GM06990 (cell line): ENCODE measurements around the gene UST.

ENCODE experiments used
- DNase-seq: peaks from one replicate; pipeline ENCODE4 v3.0.0-alpha.2; 2011; ENCODE audit not compliant: insufficient read length; ENCODE audit errors: extremely low read depth
- H3K27me3 ChIP-seq: replicated peaks from 2 replicates; pipeline ENCODE4 v1.6.0; 2011; ENCODE audit warnings: low read length; ENCODE audit not compliant: control insufficient read depth, insufficient read depth
- H3K36me3 ChIP-seq: 2 replicates; pipeline ENCODE4 v1.5.1; 2011; ENCODE audit warnings: low read length; ENCODE audit not compliant: control insufficient read depth, insufficient read depth
- H3K4me3 ChIP-seq: replicated peaks from 2 replicates; pipeline ENCODE4 v1.5.1; 2011; ENCODE audit warnings: low read depth, mild to moderate bottlenecking, control low read depth, low read length
- TF ChIP-seq, protein P1 (sequence below): IDR thresholded peaks from 2 replicates; pipeline ENCODE4 v1.5.1; 2011; ENCODE audit warnings: low read length, control low read depth, mild to moderate bottlenecking, inconsistent platforms; ENCODE audit not compliant: insufficient read depth, poor library complexity, severe bottlenecking

UST gene

DNA sequence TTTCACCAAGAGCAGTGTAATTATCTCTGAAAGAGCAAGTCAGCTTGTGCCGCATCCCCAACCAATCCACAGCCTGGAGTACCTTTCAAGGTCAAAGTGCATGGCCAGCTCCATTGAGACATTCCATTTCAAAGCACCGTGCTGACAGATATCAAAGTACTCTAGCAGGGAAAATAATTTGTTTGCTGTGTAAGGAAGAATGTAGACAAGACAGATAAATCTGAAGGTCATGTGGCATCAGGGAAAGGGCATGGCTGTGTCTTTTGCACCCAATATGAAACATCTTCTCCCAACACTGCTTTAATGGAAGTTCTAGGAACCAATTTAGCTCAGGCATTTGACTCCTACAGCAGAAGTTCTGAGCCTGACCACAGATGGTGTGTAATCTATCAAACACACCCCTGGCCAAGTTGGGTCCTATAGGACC is 328.0 kb downstream of the UST start:
- TF ChIP-seq, protein P1, sequence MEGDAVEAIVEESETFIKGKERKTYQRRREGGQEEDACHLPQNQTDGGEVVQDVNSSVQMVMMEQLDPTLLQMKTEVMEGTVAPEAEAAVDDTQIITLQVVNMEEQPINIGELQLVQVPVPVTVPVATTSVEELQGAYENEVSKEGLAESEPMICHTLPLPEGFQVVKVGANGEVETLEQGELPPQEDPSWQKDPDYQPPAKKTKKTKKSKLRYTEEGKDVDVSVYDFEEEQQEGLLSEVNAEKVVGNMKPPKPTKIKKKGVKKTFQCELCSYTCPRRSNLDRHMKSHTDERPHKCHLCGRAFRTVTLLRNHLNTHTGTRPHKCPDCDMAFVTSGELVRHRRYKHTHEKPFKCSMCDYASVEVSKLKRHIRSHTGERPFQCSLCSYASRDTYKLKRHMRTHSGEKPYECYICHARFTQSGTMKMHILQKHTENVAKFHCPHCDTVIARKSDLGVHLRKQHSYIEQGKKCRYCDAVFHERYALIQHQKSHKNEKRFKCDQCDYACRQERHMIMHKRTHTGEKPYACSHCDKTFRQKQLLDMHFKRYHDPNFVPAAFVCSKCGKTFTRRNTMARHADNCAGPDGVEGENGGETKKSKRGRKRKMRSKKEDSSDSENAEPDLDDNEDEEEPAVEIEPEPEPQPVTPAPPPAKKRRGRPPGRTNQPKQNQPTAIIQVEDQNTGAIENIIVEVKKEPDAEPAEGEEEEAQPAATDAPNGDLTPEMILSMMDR = no peak
- Histone ChIP-seq H3K27me3 (no peaks in the 10 kb centered on the region), H3K4me3 (no peak overlapping the region), H3K36me3 (no peaks in the 10 kb centered on the region; the same call in 1 of the 2 replicates)
- no peak for DNase-seq

- Histone ChIP-seq H3K36me3 (no peaks in the 10 kb centered on the region; the same call in 1 of the 2 replicates), H3K4me3 (no peak overlapping the region), H3K27me3 (no peaks in the 10 kb centered on the region)
- DNase-seq = no peak
- TF ChIP-seq, protein P1 = no peak
Measured at GRCh38 chr6:149075616-149076354, 329.0 kb downstream of the UST start.

GRCh38 chr6:149076355-149076734 is 329.5 kb downstream of the UST start:
- H3K27me3 ChIP-seq = no peaks in the 10 kb centered on the region

GRCh38 chr6:149077208-149077607 is 330.4 kb downstream of the UST start:
- TF ChIP-seq, protein P1 = no peak
- H3K4me3 ChIP-seq = no peak overlapping the region
- H3K27me3 ChIP-seq = no peaks in the 10 kb centered on the region
- DNase-seq = no peak
- H3K36me3 ChIP-seq = no peaks in the 10 kb centered on the region; the same call in 1 of the 2 replicates

More at GRCh38 chr6:149076355-149076734, 329.5 kb downstream of the UST start:
- TF ChIP-seq, protein P1 = no peak
- Histone ChIP-seq H3K36me3 (no peaks in the 10 kb centered on the region; the same call in 1 of the 2 replicates), H3K4me3 (no peak overlapping the region)
- DNase-seq = no peak

DNA sequence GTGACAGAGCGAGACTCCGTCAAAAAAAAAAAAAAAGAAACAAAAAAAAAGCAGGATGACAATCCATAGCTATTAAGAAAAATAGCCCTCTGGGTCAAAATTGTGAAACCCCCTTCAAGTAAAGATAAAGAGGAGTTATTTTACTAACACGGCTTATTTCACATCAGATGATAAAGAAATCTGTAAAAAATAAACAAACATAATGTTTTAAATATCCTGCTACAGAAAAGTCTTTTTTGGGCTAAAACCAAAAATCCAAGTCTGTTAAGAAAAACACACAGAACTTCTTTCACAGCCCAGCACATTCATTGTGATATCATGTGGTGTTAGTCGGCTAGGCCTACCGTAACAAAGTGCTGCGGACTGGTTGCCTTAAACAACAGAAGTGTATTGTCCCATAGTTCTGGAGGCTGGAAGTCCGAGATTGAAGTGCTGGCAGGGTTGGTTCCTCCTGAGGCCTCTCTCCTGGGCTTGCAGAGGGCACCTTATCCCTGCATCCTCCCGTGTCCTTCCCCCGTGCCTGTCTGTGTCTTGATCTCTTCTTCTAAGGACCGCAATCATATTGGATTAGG is 331.5 kb downstream of the UST start:
- no peak for DNase-seq
- no peaks in the 10 kb centered on the region; the same call in 1 of the 2 replicates for H3K36me3 ChIP-seq
- H3K27me3 ChIP-seq = no peaks in the 10 kb centered on the region
- TF ChIP-seq, protein P1 = no peak
- no peak overlapping the region for H3K4me3 ChIP-seq

- Histone ChIP-seq H3K4me3 (no peak overlapping the region), H3K36me3 (no peaks in the 10 kb centered on the region; the same call in 1 of the 2 replicates), H3K27me3 (no peaks in the 10 kb centered on the region)
- TF ChIP-seq, protein P1 = no peak
- DNase-seq = no peak
Measured at GRCh38 chr6:149079456-149079855, 332.6 kb downstream of the UST start.
